SU-DHL-6 (cell line): ENCODE results near the gene LRRC63.

ENCODE experiments used
- CTCF ChIP-seq: fragments of 200-600 bp; sonication (generic); IDR thresholded peaks from one replicate; pipeline ENCODE4 v1.5.1; 2017; ENCODE audit warnings: antibody characterized with exemption, mild to moderate bottlenecking, low read length, moderate library complexity; ENCODE audit not compliant: insufficient read depth, poor library complexity, severe bottlenecking
- EZH2phosphoT487 ChIP-seq: fragments of 200-600 bp; sonication (generic), shearing (Covaris generic); conservative IDR thresholded peaks from 2 replicates; pipeline ENCODE4 v1.6.1; 2018; ENCODE audit warnings: mild to moderate bottlenecking, antibody characterized with exemption, low read length, moderate library complexity, mixed read lengths

DNA sequence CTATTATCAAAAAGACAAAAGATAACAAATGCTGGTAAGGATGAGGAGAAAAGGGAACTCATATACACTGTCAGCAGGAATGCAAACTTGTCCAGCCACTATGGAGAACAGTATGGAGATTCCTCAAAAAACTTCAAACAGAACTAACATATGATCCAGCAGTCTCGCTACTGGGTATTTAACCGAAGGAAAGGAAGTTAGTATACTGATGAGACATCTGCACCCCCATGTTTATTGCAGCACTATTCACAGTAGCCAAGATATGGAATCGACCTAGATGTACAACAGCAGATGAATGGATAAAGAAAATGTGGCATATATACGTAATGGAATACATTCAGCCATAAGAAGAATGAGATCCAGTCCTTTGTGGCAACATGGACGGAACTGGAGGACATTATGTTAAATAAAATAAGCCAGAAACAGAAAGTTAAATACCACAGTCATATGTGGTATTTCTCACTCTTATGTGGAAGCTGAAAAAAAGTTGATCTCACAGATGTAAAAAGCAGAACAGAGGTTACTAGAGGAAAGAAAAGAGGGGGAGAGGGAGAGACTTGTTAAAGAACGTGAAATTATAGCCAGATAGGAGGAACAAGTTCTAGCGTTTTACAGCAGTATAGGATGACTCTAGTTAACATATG is 92.1 kb downstream of the LRRC63 start:
- TF ChIP-seq CTCF, result no peak
- no peak for TF ChIP-seq EZH2phosphoT487
